MM.1S (cell line): ENCODE results near the gene FAM120A.

ENCODE experiments used
- DNase-seq: peaks from one replicate; pipeline ENCODE4 v3.0.0-alpha.2; 2015
- H2AFZ ChIP-seq: fragments of 300-600 bp; sonication (generic); 2 replicates; pipeline ENCODE4 v1.6.0; 2016; ENCODE audit warnings: antibody characterized with exemption, low read length
- H3F3A ChIP-seq: fragments of 300-600 bp; sonication (generic); 2 replicates; pipeline ENCODE4 v1.6.1; 2016; ENCODE audit warnings: mild to moderate bottlenecking, antibody characterized with exemption, low read length, moderate library complexity, mixed read lengths; ENCODE audit not compliant: insufficient read depth
- H3K27ac ChIP-seq: fragments of 300-600 bp; sonication (generic); 2 replicates; pipeline ENCODE4 v1.5.1; 2016; ENCODE audit warnings: mild to moderate bottlenecking, low read length
- H3K27me3 ChIP-seq: fragments of 300-600 bp; sonication (generic); replicated peaks from 2 replicates; pipeline ENCODE4 v1.6.0; 2016; ENCODE audit warnings: low read length; ENCODE audit not compliant: insufficient read depth
- H3K36me3 ChIP-seq: fragments of 300-600 bp; sonication (generic); replicated peaks from 2 replicates; pipeline ENCODE4 v1.6.1; 2016; ENCODE audit warnings: mild to moderate bottlenecking, low read length, mixed read lengths; ENCODE audit not compliant: insufficient read depth
- H3K4me1 ChIP-seq: fragments of 300-600 bp; sonication (generic); 2 replicates; pipeline ENCODE4 v1.6.1; 2016; ENCODE audit warnings: low read length, mixed read lengths
- H3K4me2 ChIP-seq: fragments of 300-600 bp; sonication (generic); 2 replicates; pipeline ENCODE4 v1.6.0; 2016; ENCODE audit warnings: low read depth, low read length
- H3K4me3 ChIP-seq: fragments of 300-600 bp; sonication (generic); 2 replicates; pipeline ENCODE4 v1.5.1; 2016; ENCODE audit warnings: low read length, mixed read lengths
- H3K79me2 ChIP-seq: fragments of 300-600 bp; sonication (generic); 2 replicates; pipeline ENCODE4 v1.6.1; 2016; ENCODE audit warnings: mixed run types, low read length, mixed read lengths
- H3K9ac ChIP-seq: fragments of 300-600 bp; sonication (generic); 2 replicates; pipeline ENCODE4 v1.6.1; 2016; ENCODE audit warnings: low read length, mixed read lengths
- H3K9me2 ChIP-seq: fragments of 300-600 bp; sonication (generic); replicated peaks from 2 replicates; pipeline ENCODE4 v1.6.1; 2016; ENCODE audit warnings: mild to moderate bottlenecking, low read length, mixed read lengths; ENCODE audit not compliant: insufficient read depth
- H3K9me3 ChIP-seq: fragments of 300-600 bp; sonication (generic); replicated peaks from 2 replicates; pipeline ENCODE4 v1.6.1; 2016; ENCODE audit warnings: mild to moderate bottlenecking, low read length, mixed read lengths; ENCODE audit not compliant: insufficient read depth
- H4K20me1 ChIP-seq: fragments of 300-600 bp; sonication (generic); 2 replicates; pipeline ENCODE4 v1.6.1; 2016; ENCODE audit warnings: mild to moderate bottlenecking, low read length, moderate library complexity, mixed read lengths; ENCODE audit not compliant: insufficient read depth
- CTCF ChIP-seq: fragments of 300-600 bp; sonication (generic); IDR thresholded peaks from 2 replicates; pipeline ENCODE4 v1.5.1; 2016; ENCODE audit warnings: antibody characterized with exemption, low read length, mixed read lengths
- EZH2 ChIP-seq: fragments of 300-600 bp; sonication (generic); optimal IDR thresholded peaks from 2 replicates; pipeline ENCODE3; 2017; ENCODE audit warnings: low read depth, mild to moderate bottlenecking, antibody characterized with exemption, low read length, mixed read lengths
- EZH2phosphoT487 ChIP-seq: fragments of 300-600 bp; sonication (generic); IDR thresholded peaks from 2 replicates; pipeline ENCODE4 v1.6.1; 2018; ENCODE audit warnings: antibody characterized with exemption, low read length

The FAM120A gene

GRCh38 chr9:93586290-93587057, 135.0 kb downstream of the FAM120A start:
- Histone ChIP-seq H3K9ac (no peak overlapping the region), H3K4me1 (no peaks in the 10 kb centered on the region), H3K4me2 (no peak overlapping the region), H3K36me3 (no peaks in the 10 kb centered on the region), H3K27me3 (no peaks in the 10 kb centered on the region), H2AFZ (no peak overlapping the region), H3K4me3 (no peak overlapping the region), H3K9me2 (no peaks in the 10 kb centered on the region), H3K9me3 (no peaks in the 10 kb centered on the region), H3F3A (no peaks in the 10 kb centered on the region), H4K20me1 (no peaks in the 10 kb centered on the region; the same call in none of the 2 replicates), H3K27ac (no peak overlapping the region), H3K79me2 (peaks cover 73% of the 10 kb centered on the region)
- DNase-seq: no peak
- TF ChIP-seq CTCF: no peak
- no peak for TF ChIP-seq EZH2
- no peak for TF ChIP-seq EZH2phosphoT487

GRCh38 chr9:93587284-93587650, 135.8 kb downstream of the FAM120A start:
- Histone ChIP-seq H3K9ac (no peak overlapping the region), H3K4me2 (no peak overlapping the region), H3K27ac (no peak overlapping the region), H3K4me1 (no peaks in the 10 kb centered on the region), H3K79me2 (peaks cover 71% of the 10 kb centered on the region), H4K20me1 (no peaks in the 10 kb centered on the region; the same call in none of the 2 replicates), H3F3A (no peaks in the 10 kb centered on the region), H2AFZ (no peak overlapping the region), H3K27me3 (no peaks in the 10 kb centered on the region), H3K9me3 (no peaks in the 10 kb centered on the region), H3K9me2 (no peaks in the 10 kb centered on the region), H3K36me3 (no peaks in the 10 kb centered on the region), H3K4me3 (no peak overlapping the region)
- no peak for DNase-seq
- TF ChIP-seq EZH2 (no peak), CTCF (no peak), EZH2phosphoT487 (no peak)

- Histone ChIP-seq H3K4me3 (no peak overlapping the region), H4K20me1 (no peaks in the 10 kb centered on the region; the same call in 1 of the 2 replicates), H3K9me2 (no peaks in the 10 kb centered on the region), H3K27ac (no peak overlapping the region), H3K9me3 (no peaks in the 10 kb centered on the region), H3K9ac (no peak overlapping the region), H3K4me1 (no peaks in the 10 kb centered on the region), H3F3A (no peaks in the 10 kb centered on the region), H3K79me2 (peaks cover 65% of the 10 kb centered on the region), H3K4me2 (no peak overlapping the region), H3K27me3 (no peaks in the 10 kb centered on the region), H2AFZ (no peak overlapping the region), H3K36me3 (no peaks in the 10 kb centered on the region)
- no peak for DNase-seq
- no peak for TF ChIP-seq CTCF
- TF ChIP-seq EZH2: no peak
- TF ChIP-seq EZH2phosphoT487: no peak
These were observed 136.3 kb downstream of the FAM120A start for GRCh38 chr9:93587651-93588347.
